Activated CD4-positive, alpha-beta T cell treated with anti-CD3 and anti-CD28 coated beads, Interleukin-2, amount 50 U/mL, for 1 hour (primary cell): Measurements from ENCODE around the gene POGLUT3.
A peak's percentile ranks its signal among the peaks of the same experiment; 100 is the strongest.

Experiments
- DNase-seq: peaks from one replicate; pipeline ENCODE4 v3.0.0-alpha.2; 2020

Gene POGLUT3

GRCh38 chr11:108498816-108499408 lies 728 bp upstream of the POGLUT3 start:
- DNase-seq: no peak

- DNase-seq: peak; percentile 64
Measured at GRCh38 chr11:108497317-108498045, 703 bp downstream of the POGLUT3 start.

- DNase-seq: no peak
Measured at GRCh38 chr11:108496643-108497256, 1.4 kb downstream of the POGLUT3 start.

GRCh38 chr11:108495326-108495725 lies 2.9 kb downstream of the POGLUT3 start:
- no peak for DNase-seq

- DNase-seq: no peak
Measured at GRCh38 chr11:108494182-108494581, 4.0 kb downstream of the POGLUT3 start.

- DNase-seq: no peak
Measured at GRCh38 chr11:108491936-108492335, 6.2 kb downstream of the POGLUT3 start.

- no peak for DNase-seq
Measured at GRCh38 chr11:108486828-108487227, 11.4 kb downstream of the POGLUT3 start.

- DNase-seq: no peak
Measured at GRCh38 chr11:108486331-108486730, 11.9 kb downstream of the POGLUT3 start.

- no peak for DNase-seq
Measured at GRCh38 chr11:108483163-108483562, 15.0 kb downstream of the POGLUT3 start.

- no peak for DNase-seq
Measured at GRCh38 chr11:108474664-108475463, 23.3 kb downstream of the POGLUT3 start.

GRCh38 chr11:108472681-108473080 lies 25.5 kb downstream of the POGLUT3 start:
- no peak for DNase-seq

GRCh38 chr11:108468478-108468864 lies 29.7 kb downstream of the POGLUT3 start:
- no peak for DNase-seq

- DNase-seq: peak; percentile 94
Measured at GRCh38 chr11:108467091-108467823, 30.9 kb downstream of the POGLUT3 start, which contains the start of gene C11orf65. Gene C11orf65 (minus strand): TSS chr11:108467529. CDS start chr11:108461559, 5,970 bp downstream.

GRCh38 chr11:108466405-108466804 lies 31.8 kb downstream of the POGLUT3 start:
- no peak for DNase-seq

GRCh38 chr11:108453207-108453835 lies 44.9 kb downstream of the POGLUT3 start:
- DNase-seq: no peak
